Stimulated activated CD8-positive, alpha-beta memory T cell treated with anti-CD3 and anti-CD28 coated beads, Interleukin-7, amount 100 ng/mL, for 1 hour (primary cell): ENCODE measurements around the gene GCC2.
"Not testable (repeated sequence)": the region's sequence is repeated elsewhere in the genome, so short reads cannot be mapped to it uniquely, and the experiment has no call there.

Experiments
- DNase-seq, 2 donors: peaks; one replicate each; pipeline ENCODE4 v3.0.0-alpha.2; 2020; ENCODE audit warnings: low read depth in 2 of 2

The GCC2 gene

DNA sequence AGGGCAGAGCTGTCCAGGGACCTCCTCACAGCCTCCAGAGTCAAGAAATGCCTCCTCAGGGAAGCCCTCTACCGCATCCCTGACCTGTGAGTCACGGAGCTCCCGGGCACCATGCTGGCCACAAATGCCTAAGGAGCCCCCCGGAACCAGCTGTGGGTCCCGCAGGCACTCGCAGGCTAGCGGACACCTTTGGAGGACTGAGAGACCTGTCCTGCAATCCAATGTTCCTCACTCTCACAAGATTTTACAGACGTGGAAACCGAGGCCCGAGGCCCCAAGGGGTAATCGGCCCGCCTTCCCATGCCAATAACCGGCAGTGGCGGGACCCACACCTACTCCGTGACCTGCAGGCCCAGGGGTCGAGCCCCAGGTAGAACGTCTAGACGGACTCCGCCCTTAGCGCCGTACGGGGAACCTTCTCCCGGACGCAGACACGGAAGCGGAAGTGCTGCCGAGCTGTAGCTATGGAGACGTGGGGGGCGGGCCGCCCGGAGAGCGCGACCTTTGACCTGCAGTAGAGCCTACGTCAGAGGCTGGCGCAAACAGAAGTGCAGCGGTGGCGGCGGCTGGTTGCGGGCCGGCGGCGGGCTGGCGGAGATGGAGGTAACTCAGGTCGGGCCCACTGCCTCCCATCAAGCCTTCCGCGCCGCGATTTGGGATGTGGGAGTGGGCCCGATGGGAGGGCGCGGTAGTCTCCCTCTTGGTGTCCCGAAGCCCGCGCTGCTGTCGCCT is at the start of gene GCC2:
GCC2 (plus strand) TSS at position 529 of the 732 bp plus-strand sequence; CDS start at position 598, 69 bp downstream.
- peak; percentile 94 for DNase-seq

GRCh38 chr2:108399479-108399878 is 49.5 kb upstream of the GCC2 start:
- no peak for DNase-seq

DNA sequence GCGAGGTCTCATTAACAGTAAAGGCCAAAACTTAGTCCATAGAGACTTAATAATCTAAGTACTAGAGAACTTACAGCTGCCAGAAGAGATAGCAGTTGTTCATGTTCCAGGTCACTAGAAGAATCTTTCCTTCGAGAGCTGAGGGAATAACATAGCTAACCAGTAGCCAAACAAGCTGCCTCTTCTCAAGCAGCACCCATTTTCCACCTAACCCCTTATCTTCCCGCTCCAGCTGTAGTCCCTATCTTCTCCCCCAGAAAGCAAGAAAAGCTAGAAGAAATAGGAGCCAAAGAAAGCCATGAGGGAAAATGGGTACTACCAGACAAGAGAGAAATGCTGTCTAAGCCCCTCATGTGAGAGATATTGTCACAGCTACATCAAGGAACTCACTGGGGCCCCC is 47.2 kb upstream of the GCC2 start:
- no peak for DNase-seq

DNA sequence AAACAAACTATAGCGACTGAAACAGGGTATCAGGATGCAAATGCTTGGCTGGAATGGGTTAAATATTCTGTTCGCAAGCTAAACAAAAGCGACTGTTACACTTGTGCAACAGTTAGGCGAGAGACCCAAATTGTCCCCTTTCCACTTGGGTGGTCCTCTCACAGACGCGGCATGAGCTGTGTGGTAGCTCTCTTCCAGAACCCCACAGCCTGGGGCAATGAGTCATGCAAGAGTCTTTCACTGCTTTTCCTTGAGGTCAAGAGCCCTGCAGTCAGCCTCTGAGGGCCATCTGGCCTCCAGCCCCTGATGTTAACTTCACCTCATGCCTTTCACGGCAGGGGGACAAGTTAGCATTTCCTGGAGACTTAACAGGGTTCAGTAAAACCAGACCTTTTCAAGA is 45.5 kb upstream of the GCC2 start:
- no peak for DNase-seq

- DNase-seq = no peak
Measured at GRCh38 chr2:108404784-108405397, 44.1 kb upstream of the GCC2 start.

- DNase-seq = no peak
Measured at GRCh38 chr2:108407864-108408729, 40.9 kb upstream of the GCC2 start.

DNA sequence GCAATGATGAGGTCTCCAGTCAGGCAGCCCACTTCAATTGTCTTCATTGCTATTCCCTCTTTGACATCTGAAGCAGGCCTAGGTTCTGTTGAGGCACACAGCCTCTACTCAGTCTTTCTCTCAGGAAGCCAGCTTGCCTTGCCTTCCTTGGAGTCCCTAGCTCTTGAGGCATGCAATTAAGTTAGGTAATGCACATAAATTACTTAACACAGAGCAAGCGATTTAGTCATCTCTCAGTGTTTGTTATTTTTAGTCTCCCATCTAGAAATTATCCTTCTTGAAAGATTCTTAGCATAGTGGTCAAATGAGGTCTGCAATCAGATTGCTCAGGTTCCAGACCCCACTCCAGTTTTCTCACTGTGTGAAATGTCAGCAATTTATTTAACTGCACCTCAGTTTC is 39.2 kb upstream of the GCC2 start:
- DNase-seq = no peak

DNA sequence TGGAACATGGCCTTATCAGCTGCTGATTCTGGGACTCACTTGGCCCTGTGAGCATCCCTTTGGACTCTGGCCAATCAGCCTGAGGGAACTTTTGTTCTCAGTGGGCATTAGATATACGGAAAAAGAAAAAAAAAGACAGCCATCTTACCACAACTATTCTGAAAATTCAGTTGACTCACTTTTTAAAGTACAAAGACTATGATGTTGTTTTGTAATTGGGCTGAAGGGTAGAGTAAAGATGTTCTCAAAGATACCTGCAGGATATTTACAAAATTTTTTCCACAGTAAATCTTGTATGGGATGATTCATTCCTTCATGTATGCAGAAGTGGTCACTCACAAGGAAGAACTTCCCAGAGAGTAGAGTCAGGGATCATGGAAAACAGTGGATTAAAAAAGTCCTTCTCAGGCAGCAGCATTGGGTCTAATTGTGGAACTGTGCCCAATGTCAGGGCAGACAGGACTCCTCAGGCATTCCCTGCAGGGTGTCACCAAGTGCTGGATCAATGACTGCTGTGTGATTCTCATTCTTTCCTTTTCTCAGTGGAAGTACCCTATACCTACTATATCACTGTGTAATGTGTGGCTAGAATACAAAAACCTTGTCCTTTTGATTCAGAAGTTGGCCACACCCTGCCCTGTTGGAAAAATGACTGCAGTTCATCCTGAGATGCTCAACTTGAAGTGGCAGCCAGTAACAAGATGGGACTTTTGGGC is 35.9 kb upstream of the GCC2 start:
- DNase-seq = no peak

DNA sequence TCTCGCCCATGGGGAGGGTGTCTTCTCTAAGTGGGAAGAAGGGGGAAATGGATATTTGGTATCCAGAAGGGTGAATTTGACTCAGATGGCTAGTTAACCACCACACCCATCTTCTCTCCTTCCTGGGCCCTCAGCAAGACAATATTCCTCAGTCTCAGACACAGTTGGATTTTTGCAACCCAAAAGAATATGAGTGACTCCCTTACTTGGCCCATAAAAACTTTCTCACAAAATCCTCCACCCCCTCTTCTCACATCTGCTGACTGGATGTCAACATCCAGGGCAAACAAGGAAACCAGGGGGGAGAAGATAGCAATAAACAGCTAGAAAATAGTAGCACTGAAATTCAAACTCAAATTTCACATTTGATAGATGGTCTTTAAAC is 35.3 kb upstream of the GCC2 start:
- DNase-seq = no peak

- DNase-seq = no peak
Measured at GRCh38 chr2:108414256-108414876, 34.6 kb upstream of the GCC2 start.

- no peak for DNase-seq
Measured at GRCh38 chr2:108414945-108415344, 34.1 kb upstream of the GCC2 start.

- no peak for DNase-seq
Measured at GRCh38 chr2:108417254-108417653, 31.8 kb upstream of the GCC2 start.

DNA sequence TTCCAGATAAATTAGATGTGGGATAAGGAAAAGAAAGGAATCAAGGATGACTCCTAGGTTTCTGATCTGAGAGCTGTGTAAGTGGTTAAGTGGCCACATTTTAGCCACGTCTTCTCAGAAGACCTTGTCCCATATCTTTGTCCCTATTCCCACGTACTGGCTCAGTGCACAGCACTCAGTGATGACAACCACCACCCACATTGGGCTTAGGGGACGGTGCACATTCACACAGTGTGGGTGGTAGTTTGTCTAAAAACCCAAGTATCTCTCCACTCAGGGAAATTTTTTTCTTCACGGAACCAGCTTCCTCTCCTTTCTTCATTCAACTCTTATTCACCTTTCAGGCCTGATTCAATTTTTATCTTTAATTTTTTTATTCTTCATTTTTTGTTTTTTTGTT is 30.6 kb upstream of the GCC2 start:
- DNase-seq = no peak

DNA sequence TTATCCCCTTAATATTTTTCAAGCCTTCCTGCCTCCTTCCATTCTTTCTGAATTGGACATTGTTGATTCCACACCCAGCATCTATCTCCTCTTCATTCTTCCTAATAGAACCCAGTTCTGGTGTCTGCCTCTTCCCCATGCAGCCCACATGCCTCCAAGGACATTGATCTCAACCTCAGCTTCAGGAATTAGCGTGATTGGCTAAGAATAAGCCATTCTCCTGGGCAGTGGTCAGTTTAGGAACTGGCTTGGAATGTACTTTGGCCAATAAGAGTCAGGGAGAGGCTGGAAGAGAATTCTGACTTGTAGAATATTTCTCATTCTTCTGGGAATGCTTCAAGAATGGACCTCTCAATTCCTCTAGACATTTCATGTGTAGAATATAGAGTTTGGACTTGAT is 25.9 kb upstream of the GCC2 start:
- no peak for DNase-seq

GRCh38 chr2:108423502-108424251 is 25.3 kb upstream of the GCC2 start:
- DNase-seq = no peak

GRCh38 chr2:108428286-108429009 is 20.6 kb upstream of the GCC2 start:
- DNase-seq = no peak

GRCh38 chr2:108435578-108435977 is 13.4 kb upstream of the GCC2 start:
- DNase-seq = not testable (repeated sequence)

- DNase-seq = no peak
Measured at GRCh38 chr2:108436976-108437375, 12.0 kb upstream of the GCC2 start.

DNA sequence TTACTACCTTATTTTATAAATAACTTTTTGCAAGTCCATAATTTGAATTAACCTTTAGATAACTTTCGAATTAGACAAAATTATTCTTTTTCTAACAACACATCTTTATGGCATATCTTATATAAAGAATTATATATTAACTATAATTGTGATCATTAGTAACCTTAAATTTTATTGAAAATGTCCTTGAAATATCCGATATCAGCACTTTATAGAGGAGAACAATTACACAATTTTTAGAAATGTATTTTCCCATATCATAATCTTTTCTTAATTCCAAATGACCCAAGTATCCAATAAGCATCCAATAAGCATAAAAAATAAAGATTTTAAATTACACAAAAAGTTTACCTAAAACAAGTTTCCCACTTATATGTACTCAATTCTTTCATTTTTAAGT is 7.3 kb upstream of the GCC2 start:
- DNase-seq = no peak
